Stimulated activated naive B cell treated with anti-CD40 and anti-IgM and Interleukin-4, amounts not matched to agents 10 μg/mL and 1 μg/mL and 100 μg/mL, for 72 hours (primary cell): Measurements from ENCODE around the gene UNG.

Experiments used
- ATAC-seq, 2 donors: fragments of 150-1000 bp; cut with Tn5 transposase; replicated peaks; 2 replicates each; pipeline ENCODE4 v1.10.0; 2021; ENCODE audit warnings: moderate library complexity in 1 of 2
- DNase-seq: peaks from one replicate; pipeline ENCODE4 v3.0.0; 2021
- H3K27ac Mint-ChIP-seq: one replicate; pipeline ENCODE4 v1.8.0; 2022; ENCODE audit warnings: mild to moderate bottlenecking, mixed read lengths
- H3K27me3 Mint-ChIP-seq, 2 donors: one replicate each; pipeline ENCODE4 v1.8.0; 2022; ENCODE audit warnings: mixed read lengths in 2 of 2
- H3K36me3 Mint-ChIP-seq, 2 donors: one replicate each; pipeline ENCODE4 v1.8.0; 2022; ENCODE audit warnings: mixed read lengths in 2 of 2, mild to moderate bottlenecking in 1 of 2
- H3K4me1 Mint-ChIP-seq, 2 donors: one replicate each; pipeline ENCODE4 v1.8.0; 2022; ENCODE audit warnings: mixed read lengths in 2 of 2, mild to moderate bottlenecking in 1 of 2
- H3K4me3 Mint-ChIP-seq, 2 donors: one replicate each; pipeline ENCODE4 v1.8.0; 2022; ENCODE audit warnings: mild to moderate bottlenecking in 2 of 2, mixed read lengths in 2 of 2, moderate library complexity in 1 of 2
- H3K9me3 Mint-ChIP-seq, 2 donors: one replicate each; pipeline ENCODE4 v1.8.0; 2022; ENCODE audit warnings: mixed read lengths in 2 of 2, mild to moderate bottlenecking in 1 of 2

Gene UNG

DNA sequence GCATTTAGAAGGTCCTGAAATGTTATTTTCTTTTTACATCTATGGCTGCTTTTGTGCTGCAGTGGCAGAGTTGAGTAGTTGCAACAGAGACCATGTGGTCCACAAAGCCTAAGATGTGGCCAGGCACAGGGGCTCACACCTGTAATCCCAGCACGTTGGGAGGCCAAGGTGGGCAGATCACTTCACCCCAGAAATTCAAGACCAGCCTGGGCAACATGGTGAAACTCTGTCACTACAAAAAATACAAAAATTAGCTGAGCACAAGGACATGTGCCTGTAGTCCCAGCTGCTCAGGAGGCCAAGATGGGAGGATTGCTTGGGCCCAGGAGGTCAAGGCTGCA, 31.6 kb upstream of the UNG start:
- H3K4me1 Mint-ChIP-seq = peaks cover 0 to 2% of the 10 kb centered on the region in 2 donors
- DNase-seq (no peak), ATAC-seq (no peak)
- no peak overlapping the region for H3K4me3 Mint-ChIP-seq
- no peaks in the 10 kb centered on the region for H3K9me3 Mint-ChIP-seq
- no peak overlapping the region for H3K27ac Mint-ChIP-seq
- H3K27me3 Mint-ChIP-seq = no peaks in the 10 kb centered on the region
- H3K36me3 Mint-ChIP-seq = peaks cover 23 to 47% of the 10 kb centered on the region in 2 donors

DNA sequence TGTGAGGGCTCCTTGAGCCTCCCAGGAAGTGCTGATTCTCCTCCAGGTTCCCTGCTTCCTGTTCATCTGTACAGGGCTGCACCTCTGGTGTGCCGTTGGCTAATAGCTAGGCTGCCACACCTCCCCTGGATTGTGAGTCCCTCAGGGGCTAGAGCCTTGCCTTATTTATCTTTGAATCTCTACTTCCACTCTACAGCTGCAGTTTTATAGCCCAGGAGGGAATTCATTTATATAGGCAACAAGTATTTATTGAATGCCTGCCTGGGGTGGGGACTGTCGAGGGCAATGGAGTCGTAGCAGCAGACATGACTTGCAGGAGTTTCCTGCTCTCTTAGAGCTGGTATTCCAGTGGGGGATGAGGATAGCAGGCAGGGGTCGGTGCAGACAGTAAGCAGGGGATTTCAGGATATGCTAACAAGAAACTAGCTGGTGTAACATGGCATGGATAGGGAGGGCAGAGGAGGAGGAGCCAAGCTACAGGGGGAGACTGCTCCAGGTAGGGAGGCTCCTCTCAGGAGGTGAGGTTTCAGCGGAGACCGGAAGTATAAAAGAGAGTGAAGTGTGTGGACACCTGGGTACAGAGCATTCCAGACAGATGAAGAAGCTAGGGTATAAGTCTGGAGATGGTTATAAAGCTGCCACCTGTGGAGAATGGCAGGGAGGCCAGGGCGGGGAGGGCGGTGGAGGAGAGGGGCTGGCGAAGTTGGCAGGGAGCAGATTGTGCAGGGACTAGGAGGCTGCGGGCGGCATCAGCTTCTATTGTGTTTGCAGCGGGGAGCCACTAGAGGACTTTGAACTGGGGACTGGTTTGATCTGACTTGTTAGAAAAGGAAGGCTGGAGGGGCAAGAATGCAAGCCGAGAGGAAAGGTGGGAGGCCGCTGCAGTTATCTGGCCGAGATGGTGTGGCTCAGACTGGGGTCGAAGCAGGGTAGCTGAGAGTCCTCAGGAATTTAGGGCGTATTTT, 27.8 kb upstream of the UNG start:
- Mint-ChIP-seq H3K4me3 (no peak overlapping the region), H3K27ac (no peak overlapping the region), H3K9me3 (no peaks in the 10 kb centered on the region), H3K36me3 (peaks cover 20 to 53% of the 10 kb centered on the region in 2 donors), H3K27me3 (no peaks in the 10 kb centered on the region), H3K4me1 (no peaks in the 10 kb centered on the region)
- no peak for DNase-seq
- ATAC-seq = no peak

DNA sequence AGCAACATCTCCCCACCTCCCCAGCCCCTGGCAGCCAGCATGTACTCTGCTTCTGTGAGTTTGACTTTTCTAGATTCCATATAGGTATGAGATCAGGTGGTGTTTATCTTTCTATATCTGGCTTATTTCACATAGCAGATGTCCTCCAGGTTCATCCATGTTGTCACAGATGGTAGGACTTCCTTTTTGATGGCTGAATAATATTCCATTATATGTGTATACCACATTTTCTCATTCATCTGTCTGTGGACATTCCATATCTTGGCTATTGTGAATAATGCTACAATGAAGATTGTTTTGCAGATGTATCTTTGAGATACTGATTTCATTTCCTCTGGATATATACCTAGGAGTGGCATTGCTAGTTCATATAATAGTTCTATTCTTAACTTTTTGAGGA, 22.5 kb upstream of the UNG start:
- Mint-ChIP-seq H3K36me3 (peaks cover 42 to 62% of the 10 kb centered on the region in 2 donors), H3K27me3 (no peaks in the 10 kb centered on the region), H3K4me3 (no peak overlapping the region), H3K9me3 (peaks cover 3 to 9% of the 10 kb centered on the region in 2 donors), H3K4me1 (no peaks in the 10 kb centered on the region), H3K27ac (no peak overlapping the region)
- DNase-seq = no peak
- no peak for ATAC-seq

DNA sequence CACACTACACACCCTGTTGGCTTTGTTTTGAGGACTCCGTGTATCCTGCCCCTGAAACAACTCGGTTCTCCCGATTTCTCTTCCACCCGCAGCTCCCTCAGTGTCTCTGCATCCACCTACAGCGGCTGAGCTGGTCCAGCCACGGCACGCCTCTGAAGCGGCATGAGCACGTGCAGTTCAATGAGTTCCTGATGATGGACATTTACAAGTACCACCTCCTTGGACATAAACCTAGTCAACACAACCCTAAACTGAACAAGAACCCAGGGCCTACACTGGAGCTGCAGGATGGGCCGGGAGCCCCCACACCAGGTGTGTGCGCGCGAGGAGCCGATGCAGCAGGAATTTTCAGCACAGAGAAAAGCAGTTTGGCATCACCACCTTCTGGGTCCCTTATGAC, 14.6 kb upstream of the UNG start:
- no peak overlapping the region for H3K27ac Mint-ChIP-seq
- no peak for DNase-seq
- no peak overlapping the region for H3K4me3 Mint-ChIP-seq
- H3K36me3 Mint-ChIP-seq = peaks cover 42 to 60% of the 10 kb centered on the region in 2 donors
- H3K27me3 Mint-ChIP-seq = no peaks in the 10 kb centered on the region
- no peak for ATAC-seq
- peaks cover 5 to 6% of the 10 kb centered on the region in 2 donors for H3K9me3 Mint-ChIP-seq
- no peaks in the 10 kb centered on the region for H3K4me1 Mint-ChIP-seq

DNA sequence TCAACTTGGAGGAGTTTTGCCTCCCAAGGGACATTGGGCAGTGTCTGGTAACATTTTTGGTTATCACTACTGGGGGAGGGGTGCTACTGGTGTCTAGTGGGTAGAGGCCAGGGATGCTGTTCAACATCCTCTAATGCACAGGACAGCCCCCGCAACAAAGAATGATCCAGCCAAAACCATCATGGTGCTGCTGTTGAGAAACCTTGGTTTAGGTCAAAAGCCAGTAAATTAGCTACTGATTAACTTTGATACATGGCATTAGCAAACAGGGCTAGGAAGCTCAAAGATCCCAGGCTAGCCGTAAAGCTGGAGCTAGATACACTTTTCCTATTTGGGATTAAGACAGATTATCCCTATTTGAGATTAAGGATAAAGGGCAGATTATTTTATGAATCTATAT, 13.0 kb upstream of the UNG start:
- peaks cover under 1 to 3% of the 10 kb centered on the region in 2 donors for H3K4me1 Mint-ChIP-seq

DNA sequence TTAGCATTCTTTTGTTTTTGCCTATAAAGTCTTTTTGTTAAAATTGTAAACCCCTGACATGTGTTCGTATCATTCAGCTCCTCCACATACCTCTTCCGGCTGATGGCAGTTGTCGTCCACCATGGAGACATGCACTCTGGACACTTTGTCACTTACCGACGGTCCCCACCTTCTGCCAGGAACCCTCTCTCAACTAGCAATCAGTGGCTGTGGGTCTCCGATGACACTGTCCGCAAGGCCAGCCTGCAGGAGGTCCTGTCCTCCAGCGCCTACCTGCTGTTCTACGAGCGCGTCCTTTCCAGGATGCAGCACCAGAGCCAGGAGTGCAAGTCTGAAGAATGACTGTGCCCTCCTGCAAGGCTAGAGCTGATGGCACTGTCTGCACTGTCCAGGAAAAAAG, 11.8 kb upstream of the UNG start:
- peaks cover 5 to 12% of the 10 kb centered on the region in 2 donors for H3K4me1 Mint-ChIP-seq
- H3K36me3 Mint-ChIP-seq = peaks cover 30 to 44% of the 10 kb centered on the region in 2 donors
- no peaks in the 10 kb centered on the region for H3K27me3 Mint-ChIP-seq
- DNase-seq (no peak), ATAC-seq (no peak)
- no peaks in the 10 kb centered on the region for H3K9me3 Mint-ChIP-seq
- H3K4me3 Mint-ChIP-seq = no peak overlapping the region
- no peak overlapping the region for H3K27ac Mint-ChIP-seq

More for the DNA sequence above, 13.0 kb upstream of the UNG start:
- ATAC-seq (no peak), DNase-seq (no peak)
- peaks cover 31 to 51% of the 10 kb centered on the region in 2 donors for H3K36me3 Mint-ChIP-seq
- H3K4me3 Mint-ChIP-seq = no peak overlapping the region
- no peak overlapping the region for H3K27ac Mint-ChIP-seq
- H3K9me3 Mint-ChIP-seq = peaks cover 0 to 2% of the 10 kb centered on the region in 2 donors
- H3K27me3 Mint-ChIP-seq = no peaks in the 10 kb centered on the region

DNA sequence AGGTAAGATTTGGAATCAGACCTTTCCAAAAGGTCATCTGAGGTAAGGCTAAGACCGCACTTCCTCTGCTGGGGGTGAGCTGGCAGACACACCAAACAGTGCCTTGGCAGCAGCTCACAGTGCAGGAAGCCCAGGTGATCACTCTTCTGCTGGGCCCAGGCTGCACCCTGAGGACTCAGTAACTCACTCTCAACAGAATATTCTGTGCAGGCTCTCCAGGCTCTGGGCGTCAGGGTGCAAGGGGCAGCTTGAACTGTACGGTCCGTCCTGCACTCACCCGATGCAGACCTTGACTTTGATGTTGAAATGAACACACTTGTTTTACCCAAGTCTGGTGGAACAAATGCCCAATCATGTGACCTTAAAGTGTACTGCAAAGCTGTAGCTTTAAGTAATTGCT, 10.1 kb upstream of the UNG start:
- peak in 1 of 2 donors; percentile 39 for ATAC-seq

DNA sequence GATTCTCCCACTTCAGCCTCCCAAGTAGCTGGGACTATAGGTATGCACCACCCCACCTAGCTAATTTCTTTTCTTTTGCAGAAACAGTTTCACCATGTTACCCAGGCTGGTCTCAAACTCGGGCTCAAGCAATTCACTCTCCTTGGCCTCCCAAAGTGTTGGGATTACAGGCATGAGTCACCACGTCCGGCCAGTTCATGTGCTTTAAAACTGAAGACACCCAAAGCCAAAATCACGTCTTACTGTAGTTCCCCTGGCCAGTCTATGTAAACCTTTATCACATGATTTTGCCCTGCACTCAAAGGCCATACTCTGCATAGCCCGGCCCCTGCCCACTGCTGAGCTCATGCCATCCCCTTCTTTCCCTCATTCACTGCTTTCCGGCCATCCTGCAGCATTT, 8.6 kb upstream of the UNG start:
- peaks cover 30 to 44% of the 10 kb centered on the region in 2 donors for H3K4me1 Mint-ChIP-seq
- ATAC-seq (no peak), DNase-seq (no peak)
- no peak overlapping the region for H3K4me3 Mint-ChIP-seq
- peaks cover 20 to 44% of the 10 kb centered on the region in 2 donors for H3K36me3 Mint-ChIP-seq
- H3K9me3 Mint-ChIP-seq = no peaks in the 10 kb centered on the region
- H3K27ac Mint-ChIP-seq = no peak overlapping the region
- no peaks in the 10 kb centered on the region for H3K27me3 Mint-ChIP-seq

More for the DNA sequence above, 10.1 kb upstream of the UNG start:
- DNase-seq = no peak
- Mint-ChIP-seq H3K4me1 (peaks cover 16 to 28% of the 10 kb centered on the region in 2 donors), H3K36me3 (peaks cover 29 to 44% of the 10 kb centered on the region in 2 donors), H3K9me3 (no peaks in the 10 kb centered on the region), H3K27me3 (no peaks in the 10 kb centered on the region), H3K4me3 (no peak overlapping the region), H3K27ac (no peak overlapping the region)

DNA sequence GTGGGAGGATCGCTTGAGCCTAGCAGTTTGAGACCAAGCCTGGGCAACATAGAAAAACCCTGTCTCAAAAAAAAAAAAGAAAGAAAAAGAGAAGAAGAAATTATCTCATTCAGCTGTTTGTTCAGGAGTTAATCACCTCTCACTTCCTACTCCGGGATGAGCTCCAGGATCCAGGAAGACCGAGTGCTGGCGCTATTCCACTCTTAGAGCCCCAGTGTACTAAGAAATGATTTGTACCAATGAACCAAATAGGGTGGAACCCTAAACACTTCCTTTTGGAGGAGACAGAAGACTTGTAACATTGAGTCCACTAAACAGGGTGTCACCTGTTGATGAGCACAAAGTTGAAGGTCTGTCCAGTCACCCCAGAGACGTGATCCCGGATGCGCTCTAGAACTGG, 7.7 kb upstream of the UNG start:
- H3K4me3 Mint-ChIP-seq = no peak overlapping the region
- peaks cover 31 to 51% of the 10 kb centered on the region in 2 donors for H3K4me1 Mint-ChIP-seq
- no peaks in the 10 kb centered on the region for H3K27me3 Mint-ChIP-seq
- no peaks in the 10 kb centered on the region for H3K9me3 Mint-ChIP-seq
- peaks cover 20 to 44% of the 10 kb centered on the region in 2 donors for H3K36me3 Mint-ChIP-seq
- DNase-seq (no peak), ATAC-seq (no peak)
- H3K27ac Mint-ChIP-seq = no peak overlapping the region

DNA sequence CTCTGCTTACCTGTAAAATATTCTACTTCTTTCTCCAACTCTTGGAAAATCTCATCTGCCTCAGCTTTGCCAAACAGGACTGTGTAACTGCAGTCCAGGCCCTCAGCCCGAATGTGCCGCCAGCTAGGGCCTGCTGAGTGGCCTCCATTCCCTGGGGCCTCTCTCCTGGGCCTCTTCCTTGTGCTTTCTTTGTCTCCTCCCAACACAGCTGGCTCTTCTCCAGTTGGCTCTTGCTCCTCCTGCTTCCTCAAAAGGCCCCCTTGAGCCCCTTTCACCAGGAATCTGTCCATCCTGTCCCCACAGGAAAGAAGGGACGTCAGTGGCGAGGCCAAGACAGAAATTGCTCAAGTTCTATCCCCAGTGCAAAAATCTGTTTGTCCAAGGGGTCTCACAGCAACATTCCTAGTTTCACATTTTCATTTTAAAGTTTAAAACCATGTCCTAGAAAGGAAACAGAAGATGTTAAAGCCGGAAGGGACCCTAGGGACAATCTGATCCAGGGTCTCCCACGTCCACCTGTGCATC, 4.8 kb upstream of the UNG start:
- peaks cover 17 to 31% of the 10 kb centered on the region in 2 donors for H3K36me3 Mint-ChIP-seq
- H3K4me3 Mint-ChIP-seq = peak overlapping the region; percentile 75 to 81
- H3K4me1 Mint-ChIP-seq = peaks cover 31 to 54% of the 10 kb centered on the region in 2 donors
- H3K27me3 Mint-ChIP-seq = no peaks in the 10 kb centered on the region
- H3K27ac Mint-ChIP-seq = peak overlapping the region; percentile 98
- no peak for DNase-seq
- no peak for ATAC-seq
- H3K9me3 Mint-ChIP-seq = no peaks in the 10 kb centered on the region

DNA sequence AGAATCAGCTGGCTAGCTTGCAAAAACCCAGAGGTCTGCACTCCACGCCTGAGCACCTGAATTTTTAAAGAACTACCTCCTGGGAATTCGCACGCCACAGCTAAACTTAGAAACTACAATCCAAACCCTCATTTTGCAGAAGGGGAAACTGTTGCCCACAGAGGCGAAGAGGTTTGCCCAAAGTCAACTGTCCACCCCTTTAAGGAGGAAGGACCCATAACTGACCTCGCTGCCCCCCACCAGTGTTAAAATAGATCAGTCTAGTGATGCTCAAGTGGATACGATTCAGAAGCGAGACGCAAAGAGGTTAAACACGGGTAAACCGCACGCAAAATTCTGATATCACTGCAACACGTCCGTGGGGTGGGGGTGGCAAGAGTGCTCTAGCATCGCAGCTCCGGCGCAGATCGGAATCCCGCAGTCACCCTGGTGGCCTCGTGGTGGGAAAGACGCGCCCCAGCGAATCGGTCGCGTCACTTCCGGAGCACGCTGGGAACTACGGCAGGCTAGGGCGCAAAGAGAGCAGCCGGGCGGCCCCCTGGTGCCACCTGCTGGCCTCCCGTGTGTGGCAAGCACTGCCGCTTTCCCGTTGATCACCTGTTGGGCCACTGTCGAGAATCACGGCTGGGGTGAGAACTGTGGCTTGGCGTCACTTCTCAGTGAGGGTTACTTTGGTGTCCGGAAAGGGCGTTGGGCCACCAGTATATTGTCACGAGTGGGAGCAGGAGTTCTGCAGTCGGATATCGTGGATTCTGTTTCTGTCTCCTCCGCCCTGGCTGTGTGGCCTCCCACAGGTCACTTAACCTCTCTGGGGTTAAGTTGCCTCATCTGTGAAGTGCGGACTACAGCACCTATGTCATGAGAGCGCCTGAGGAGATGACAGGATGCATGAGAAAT, 4.1 kb upstream of the UNG start, which contains the start of gene ALKBH2:
Gene ALKBH2, minus strand, starts transcription at position 451 of the 897 bp plus-strand sequence. CDS start 686 bp downstream, outside the sequence.
- peak within 1 kb of the TSS; percentile 98 for H3K27ac Mint-ChIP-seq
- H3K9me3 Mint-ChIP-seq = no peaks in the 10 kb centered on the region
- DNase-seq (peak; percentile 93), ATAC-seq (peak; percentile 73 to 74)
- peak within 1 kb of the TSS; percentile 75 to 81 for H3K4me3 Mint-ChIP-seq
- H3K36me3 Mint-ChIP-seq = peaks cover 17 to 31% of the 10 kb centered on the region in 2 donors
- peaks cover 31 to 59% of the 10 kb centered on the region in 2 donors for H3K4me1 Mint-ChIP-seq
- H3K27me3 Mint-ChIP-seq = no peaks in the 10 kb centered on the region

DNA sequence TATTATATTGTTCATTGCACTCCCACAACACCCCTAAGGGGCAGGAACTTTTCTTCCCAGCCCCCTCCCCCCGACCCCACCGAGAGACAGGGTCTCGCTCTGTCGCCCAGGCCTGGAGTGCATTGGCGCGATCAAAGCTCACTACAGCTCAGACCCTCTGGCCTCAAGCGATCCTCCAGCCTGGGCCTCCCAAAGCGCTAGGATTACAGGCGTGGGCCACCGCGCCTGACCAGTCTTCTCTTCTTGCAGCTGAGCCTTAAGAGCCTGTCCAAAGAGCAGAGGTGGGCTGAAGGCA, 310 bp upstream of the UNG start:
- Mint-ChIP-seq H3K9me3 (no peaks in the 10 kb centered on the region), H3K36me3 (peaks cover 4 to 21% of the 10 kb centered on the region in 2 donors), H3K4me1 (peaks cover 23 to 57% of the 10 kb centered on the region in 2 donors), H3K27me3 (no peaks in the 10 kb centered on the region), H3K27ac (no peak overlapping the region), H3K4me3 (peak overlapping the region; percentile 85 to 96)
- DNase-seq (no peak), ATAC-seq (no peak)

DNA sequence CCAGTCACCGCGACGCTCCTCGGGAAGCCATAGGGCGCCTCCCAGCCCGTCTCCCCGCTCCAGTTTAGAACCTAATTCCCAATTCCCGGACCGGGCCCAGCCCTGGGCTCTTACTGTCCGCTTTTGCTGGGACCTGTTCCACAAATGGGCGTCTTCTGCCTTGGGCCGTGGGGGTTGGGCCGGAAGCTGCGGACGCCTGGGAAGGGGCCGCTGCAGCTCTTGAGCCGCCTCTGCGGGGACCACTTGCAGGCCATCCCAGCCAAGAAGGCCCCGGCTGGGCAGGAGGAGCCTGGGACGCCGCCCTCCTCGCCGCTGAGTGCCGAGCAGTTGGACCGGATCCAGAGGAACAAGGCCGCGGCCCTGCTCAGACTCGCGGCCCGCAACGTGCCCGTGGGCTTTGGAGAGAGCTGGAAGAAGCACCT, 797 bp downstream of the UNG start:
- H3K9me3 Mint-ChIP-seq = no peaks in the 10 kb centered on the region
- H3K4me1 Mint-ChIP-seq = peaks cover 14 to 46% of the 10 kb centered on the region in 2 donors
- H3K4me3 Mint-ChIP-seq = peak overlapping the region; percentile 85 to 96
- DNase-seq = no peak
- peaks cover 7 to 15% of the 10 kb centered on the region in 2 donors for H3K36me3 Mint-ChIP-seq
- peak overlapping the region; percentile 92 for H3K27ac Mint-ChIP-seq
- H3K27me3 Mint-ChIP-seq = no peaks in the 10 kb centered on the region
- peak; percentile 30 to 42 for ATAC-seq

DNA sequence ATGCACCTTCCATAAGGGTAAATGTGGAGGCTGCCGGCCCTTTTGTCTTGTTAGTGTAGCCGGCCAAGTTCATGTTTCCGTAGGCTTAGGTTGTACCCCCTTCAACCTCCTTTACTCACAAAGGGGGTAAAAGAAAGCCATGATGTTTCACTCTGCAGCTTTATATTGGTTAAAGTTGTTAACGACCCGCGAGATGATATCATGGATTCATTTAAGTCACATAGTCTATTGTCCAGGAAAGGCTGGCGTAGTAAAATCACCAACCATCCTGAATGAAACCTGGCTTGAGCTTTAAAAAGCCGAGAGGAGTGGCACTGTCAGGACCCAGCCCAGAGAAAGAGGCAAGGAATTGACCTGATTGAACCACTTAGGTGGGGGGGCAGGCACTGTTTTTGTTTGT, 1.3 kb downstream of the UNG start:
- H3K4me1 Mint-ChIP-seq = peaks cover 9 to 41% of the 10 kb centered on the region in 2 donors
- H3K36me3 Mint-ChIP-seq = peaks cover 10 to 16% of the 10 kb centered on the region in 2 donors
- ATAC-seq (peak in 1 of 2 donors; percentile 2), DNase-seq (no peak)
- peak overlapping the region; percentile 85 to 96 for H3K4me3 Mint-ChIP-seq
- H3K27ac Mint-ChIP-seq = peak overlapping the region; percentile 92
- H3K9me3 Mint-ChIP-seq = no peaks in the 10 kb centered on the region
- H3K27me3 Mint-ChIP-seq = no peaks in the 10 kb centered on the region
